ENCODE measurements around the gene CAMK1G.
A peak's percentile ranks its signal among the peaks of the same experiment; 100 is the strongest.

CAMK1G gene

DNA sequence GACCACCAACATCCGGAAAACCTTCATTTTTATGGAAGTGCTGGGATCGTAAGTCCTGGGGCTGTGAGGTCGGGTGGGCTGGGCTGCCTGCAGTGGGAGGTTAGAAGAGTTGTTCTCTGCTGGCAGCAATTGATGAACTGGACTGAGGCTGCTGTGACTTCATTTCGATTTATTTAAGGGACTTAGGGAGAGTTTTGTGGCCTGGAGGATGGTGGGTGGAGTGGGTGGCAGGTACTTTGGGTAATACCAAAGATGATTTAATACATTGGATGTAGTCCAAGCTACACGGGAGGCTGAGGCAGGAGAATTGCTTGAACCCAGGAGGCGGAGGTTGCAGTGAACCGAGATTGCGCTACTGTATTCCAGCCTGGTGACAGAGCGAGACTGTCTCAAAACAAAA, 11.5 kb downstream of the CAMK1G start:
- DNase-seq: no peak
- intact Hi-C loops (cut with DNase I): no loop called here

DNA sequence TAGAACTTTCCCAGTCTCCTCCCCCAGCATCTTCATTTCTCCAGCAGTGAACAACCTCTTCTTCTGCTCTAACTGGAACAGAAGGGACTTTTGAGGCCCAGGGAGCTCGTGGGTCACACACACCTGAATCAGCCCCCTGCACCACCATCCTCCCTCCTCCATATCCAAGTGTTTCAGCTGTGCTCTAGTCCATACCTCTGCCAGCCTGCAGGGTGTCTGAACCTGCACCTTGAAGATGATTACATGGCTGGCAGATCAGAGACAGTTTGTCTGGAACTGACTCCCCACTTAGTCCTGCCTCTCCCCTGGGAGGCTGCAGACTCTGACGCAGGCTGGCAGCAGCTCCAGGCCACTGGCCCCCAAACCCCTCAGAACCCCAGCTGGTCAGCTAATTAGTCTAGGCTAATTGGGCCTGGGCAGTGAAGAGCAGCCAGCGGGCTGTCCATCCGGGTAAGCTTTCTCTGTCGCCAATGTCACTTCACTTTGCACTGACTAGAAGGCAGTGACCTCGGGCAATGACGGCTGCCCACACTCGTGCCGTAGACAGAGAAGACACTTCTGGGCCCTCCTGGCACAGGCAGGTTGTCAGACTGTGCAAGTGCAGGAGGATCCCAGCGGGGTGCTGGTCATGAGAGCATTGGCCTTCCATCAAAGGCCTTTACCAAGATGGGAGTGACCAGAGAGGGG, 12.2 kb downstream of the CAMK1G start:
- DNase-seq: no peak
- intact Hi-C loops (cut with DNase I): no loop called here

DNA sequence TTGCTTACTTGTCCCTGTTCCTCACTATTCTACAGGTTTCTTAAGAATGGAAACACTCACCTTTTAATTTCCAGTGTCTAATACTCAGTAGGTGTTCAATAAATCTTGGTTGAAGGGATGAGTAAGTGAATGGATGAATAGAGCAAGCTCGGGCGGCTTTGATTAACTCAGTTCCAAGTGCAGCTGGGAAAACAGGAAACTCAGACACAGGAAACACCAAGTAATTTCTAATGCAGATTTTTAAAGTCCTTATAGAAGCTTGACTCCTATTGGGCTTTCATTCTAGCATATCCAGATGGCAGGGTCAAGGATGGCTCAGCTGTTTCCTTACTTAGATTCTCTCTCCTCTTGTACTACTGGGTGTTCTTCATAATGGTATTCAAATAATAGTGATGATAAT, 14.0 kb downstream of the CAMK1G start:
- DNase-seq: no peak
- intact Hi-C loops (cut with DNase I): no loop called here

DNA sequence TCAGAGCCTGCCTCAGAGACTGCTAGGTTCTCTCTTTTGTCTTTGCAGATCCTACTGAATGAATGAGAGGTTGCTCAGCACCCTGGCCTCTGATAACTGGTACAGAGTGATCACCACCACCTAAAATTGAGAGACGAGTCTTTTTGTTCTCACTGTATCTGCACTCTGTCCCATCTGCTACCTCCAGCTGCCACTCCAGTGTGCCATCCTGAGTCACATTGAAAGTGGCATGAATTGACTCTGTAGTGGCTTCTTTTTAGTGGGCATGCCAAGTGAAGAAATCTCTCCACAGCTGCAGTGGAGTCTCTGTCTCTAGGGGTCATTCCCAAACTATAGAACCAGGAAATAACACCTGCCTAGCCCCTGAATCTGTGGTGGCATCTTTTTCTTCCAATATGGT, 14.7 kb downstream of the CAMK1G start:
- DNase-seq: no peak
- intact Hi-C loops (cut with DNase I): no loop called here

DNA sequence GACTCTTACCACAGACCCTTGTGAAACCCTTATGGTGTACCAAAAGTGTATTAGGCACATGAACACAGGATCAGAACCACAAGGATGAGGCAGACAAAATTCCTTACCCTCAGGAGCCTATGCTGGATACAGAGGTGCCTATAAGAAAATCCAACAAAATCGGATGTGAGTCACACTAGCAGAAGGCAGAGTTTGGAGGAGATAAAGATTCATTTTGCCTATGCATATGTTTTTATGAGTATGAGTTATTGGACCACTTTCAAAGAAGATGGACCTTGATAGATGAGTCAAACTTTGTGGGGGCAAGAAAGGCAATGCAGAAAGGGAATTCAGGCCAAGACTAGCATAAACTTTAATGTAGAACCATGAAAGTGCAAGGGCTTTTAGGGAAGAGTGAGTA, 17.0 kb downstream of the CAMK1G start:
- no peak for DNase-seq
- intact Hi-C loops (cut with DNase I): no loop called here

DNA sequence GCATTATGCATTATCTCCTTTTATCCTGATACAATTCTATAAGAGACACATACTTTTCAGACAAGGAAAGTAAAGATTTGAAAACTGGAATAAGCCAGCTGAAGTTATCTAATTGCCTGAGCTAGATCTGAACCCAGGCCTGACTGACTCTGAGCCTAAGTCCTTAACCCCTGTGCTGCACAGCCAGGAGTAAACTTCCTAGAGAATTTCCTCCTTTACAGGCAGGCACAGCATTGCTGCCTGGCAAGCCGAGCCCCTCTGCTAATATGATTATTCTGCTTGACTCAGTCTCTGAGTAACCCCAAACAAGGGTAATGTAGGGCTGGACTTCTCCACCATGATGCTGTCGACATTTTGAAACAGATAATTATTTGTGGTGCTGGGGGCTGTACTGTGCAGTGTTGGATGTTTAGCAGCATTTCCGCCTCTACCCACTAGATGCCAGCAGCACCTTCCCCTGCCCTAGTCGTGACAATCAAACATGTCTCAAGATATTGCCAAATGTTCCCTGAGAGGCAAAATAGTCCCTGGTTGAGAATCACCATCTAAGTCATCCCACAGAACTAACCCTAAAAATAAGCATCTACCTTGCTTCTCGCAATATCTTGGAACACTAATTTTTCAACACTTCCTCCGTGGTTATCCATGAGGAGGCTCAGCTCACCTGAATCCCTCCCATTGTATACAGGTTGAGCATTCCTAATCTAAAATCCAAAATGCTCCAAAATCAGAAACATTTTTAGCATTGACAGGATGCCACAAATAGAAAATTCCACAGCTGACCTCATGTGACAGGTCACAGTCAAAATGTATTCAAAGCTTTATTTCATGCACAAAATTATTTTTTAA, 18.5 kb downstream of the CAMK1G start:
- intact Hi-C loops (cut with DNase I): loop anchor here (1.0 to 2.0 kb wide), 3 partner anchors 25 to 146 kb away; no protein-coding TSS in a partner anchor
- peak in 5 of 10 donors; percentile 51 to 92 (median 59) for DNase-seq

DNA sequence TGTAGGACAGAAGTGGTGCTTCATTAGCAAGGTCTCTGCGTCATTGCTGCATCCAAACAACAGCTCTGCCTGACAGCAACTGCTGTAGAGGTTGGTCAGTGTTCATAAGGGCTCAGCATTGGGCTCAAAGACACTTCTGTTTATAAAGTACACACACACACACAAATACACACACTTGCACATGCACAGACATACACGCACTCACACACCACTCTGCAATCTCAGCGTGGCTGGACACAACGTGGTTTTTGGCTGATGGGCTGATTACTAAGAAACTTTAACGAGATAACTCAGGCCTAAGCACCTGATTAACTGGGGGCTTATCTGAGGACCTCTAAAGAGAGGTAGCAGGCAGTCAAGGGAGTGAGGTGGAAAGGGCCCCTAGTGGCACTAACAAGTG, 20.4 kb downstream of the CAMK1G start:
- DNase-seq: no peak
- intact Hi-C loops (cut with DNase I): loop anchor here (2.0 kb wide), 1 partner anchor 23 kb away; no protein-coding TSS in a partner anchor

DNA sequence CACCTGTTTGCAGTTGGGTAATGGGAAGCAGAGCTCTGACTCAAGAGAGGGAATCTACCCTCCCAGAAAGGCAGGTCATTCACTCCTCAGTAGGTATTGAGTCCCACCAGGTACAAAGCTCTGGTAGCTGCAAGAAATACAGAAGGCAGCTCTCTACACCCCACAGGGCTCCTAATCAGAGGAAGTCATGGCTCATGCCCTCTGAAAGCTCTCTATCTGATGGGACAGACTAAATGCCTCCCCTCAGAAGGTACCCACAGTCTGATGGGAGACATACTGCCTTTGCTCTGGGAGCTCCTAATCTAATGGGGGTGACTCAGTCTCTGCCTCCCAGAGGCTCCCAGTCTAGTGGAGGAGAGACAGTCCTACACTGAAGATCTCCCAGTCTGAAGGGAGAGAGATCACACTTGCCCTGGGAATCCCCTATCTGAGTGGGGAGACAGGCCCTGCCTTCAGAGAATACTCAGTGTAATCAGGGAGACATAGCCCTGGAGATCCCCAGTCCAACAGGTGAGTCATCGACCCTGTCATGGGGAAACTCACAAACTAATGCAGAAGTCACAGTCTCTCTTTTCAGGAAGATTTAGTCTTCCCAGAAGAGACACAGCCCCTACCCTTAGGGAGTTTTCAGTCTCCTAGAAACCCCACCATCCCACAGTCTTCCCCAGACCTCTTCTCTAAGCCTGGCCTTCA, 23.7 kb downstream of the CAMK1G start:
- intact Hi-C loops (cut with DNase I): no loop called here
- no peak for DNase-seq

DNA sequence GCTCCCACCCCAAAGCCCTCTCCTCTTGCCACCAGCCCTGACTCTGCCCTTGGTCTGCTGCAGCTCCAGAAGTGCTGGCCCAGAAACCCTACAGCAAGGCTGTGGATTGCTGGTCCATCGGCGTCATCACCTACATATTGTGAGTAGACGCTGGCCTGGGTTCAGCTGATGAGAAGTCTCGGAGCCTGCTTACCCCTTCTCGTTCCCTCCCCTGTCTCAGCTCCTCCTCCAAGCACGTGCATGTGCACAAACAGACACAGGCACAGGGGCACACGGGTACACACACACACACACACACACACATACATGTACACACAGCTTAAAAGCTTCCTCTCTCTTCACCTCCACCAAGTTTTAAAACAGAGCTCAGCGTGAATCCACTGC, 24.3 kb downstream of the CAMK1G start:
- intact Hi-C loops (cut with DNase I): no loop called here
- peak in 1 of 10 donors; percentile 61 for DNase-seq

DNA sequence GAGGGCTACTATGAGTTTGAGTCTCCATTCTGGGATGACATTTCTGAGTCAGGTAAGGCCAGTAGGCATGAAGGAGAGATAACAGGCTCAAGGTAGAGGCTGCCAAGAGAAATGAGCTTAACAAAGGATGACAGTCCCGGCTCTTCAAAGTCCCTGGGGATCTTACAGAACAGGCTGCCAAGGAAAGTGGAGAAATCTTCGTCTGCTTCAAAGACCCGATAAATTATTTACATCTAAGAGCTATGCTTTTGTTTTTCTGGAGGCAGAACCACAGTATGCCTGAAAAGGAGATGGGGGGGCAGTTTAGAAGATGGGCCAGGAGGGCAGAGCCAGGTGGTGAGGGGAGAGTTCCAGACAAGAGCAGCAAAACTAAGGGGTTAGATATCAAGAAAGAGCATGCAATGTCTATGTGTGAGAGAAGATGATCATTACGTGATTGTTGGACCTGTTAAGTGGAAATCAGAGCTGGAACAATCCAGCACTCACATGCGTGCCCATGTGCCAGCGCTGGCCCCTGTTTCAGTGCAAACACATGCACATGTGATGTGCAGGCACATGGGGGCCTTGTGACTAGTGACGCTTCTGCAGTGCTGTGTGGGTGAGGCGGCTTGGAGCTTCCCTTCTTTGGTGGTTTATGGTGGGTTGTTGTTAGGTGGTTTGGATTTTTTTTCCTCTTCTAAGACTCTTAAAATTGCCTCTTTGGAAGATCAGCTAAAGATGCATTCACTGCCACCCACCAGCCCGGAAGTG, 25.7 kb downstream of the CAMK1G start:
- intact Hi-C loops (cut with DNase I): no loop called here

DNA sequence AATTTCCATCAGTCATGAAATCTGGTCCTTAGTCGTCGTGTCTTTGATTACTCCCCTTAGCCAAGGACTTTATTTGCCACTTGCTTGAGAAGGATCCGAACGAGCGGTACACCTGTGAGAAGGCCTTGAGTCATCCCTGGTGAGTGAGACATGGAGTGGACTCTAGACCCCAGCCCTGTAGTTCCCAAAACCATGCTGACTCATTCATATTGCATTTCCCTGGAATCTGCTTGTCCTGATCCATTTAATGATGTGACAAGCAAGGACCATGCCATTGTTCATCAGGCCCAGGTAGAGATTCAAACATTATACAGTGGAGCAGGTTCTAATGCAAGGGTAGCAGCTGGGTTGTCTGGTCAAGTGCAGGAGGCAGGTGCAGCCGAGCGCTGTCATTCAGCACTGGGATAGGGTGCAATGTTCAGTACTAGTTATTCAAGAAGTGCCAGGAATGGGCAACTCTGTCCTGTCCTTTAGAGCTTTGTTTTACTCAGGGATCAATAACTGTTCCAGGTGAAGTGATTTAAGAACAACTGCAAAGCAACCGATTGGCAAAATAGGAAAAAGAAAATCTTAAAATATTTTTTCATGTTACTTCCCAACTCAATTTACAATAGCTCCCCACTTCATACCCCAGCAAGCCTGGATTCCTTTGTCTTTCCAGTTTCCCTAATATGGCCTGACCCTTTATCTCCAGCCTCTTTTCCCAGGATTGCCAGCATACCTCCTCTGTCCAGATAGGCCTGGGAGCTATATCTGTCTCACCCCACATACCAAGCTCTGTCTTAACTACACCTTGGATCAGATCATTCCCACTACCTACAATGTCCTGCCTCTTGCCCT, 26.5 kb downstream of the CAMK1G start:
- intact Hi-C loops (cut with DNase I): no loop called here
- DNase-seq: peak in 1 of 10 donors; percentile 47

More for the DNA sequence above, 25.7 kb downstream of the CAMK1G start:
- peak in 9 of 10 donors; percentile 43 to 96 (median 84) for DNase-seq

DNA sequence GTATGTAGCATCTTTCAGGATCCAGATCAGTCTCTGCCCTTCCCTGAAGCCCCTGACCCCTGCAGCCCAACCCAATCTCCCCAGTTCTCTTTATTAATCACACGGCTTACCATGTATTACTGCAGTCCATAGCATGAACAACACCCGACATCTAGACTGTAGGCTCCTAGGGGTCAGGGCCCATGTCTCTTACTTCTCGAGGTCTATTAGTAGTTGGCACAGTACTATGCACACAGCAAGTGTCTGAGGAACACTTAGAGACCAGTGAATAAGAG, 27.1 kb downstream of the CAMK1G start:
- intact Hi-C loops (cut with DNase I): no loop called here
- no peak for DNase-seq

DNA sequence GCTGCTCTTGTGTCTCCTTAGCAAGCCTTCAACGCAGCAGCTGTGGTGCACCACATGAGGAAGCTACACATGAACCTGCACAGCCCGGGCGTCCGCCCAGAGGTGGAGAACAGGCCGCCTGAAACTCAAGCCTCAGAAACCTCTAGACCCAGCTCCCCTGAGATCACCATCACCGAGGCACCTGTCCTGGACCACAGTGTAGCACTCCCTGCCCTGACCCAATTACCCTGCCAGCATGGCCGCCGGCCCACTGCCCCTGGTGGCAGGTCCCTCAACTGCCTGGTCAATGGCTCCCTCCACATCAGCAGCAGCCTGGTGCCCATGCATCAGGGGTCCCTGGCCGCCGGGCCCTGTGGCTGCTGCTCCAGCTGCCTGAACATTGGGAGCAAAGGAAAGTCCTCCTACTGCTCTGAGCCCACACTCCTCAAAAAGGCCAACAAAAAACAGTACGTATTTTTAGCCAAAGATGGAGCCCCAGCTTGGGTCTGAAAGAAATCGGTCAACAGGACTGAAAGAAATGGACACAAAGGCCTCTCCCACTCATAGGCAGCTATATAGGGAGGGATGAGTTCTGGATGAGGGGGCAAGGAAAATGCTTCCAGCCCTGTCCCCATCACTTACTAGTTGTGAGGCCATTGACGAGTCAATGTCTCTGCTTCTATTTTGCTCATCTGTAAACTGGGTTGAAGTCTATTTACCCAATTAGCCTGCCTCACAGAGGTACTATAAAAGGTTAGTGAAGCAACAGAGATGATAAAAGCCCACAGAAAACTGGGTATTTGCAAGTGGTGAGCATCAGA, 28.5 kb downstream of the CAMK1G start:
- intact Hi-C loops (cut with DNase I): no loop called here
- DNase-seq: peak in 1 of 10 donors; percentile 75

DNA sequence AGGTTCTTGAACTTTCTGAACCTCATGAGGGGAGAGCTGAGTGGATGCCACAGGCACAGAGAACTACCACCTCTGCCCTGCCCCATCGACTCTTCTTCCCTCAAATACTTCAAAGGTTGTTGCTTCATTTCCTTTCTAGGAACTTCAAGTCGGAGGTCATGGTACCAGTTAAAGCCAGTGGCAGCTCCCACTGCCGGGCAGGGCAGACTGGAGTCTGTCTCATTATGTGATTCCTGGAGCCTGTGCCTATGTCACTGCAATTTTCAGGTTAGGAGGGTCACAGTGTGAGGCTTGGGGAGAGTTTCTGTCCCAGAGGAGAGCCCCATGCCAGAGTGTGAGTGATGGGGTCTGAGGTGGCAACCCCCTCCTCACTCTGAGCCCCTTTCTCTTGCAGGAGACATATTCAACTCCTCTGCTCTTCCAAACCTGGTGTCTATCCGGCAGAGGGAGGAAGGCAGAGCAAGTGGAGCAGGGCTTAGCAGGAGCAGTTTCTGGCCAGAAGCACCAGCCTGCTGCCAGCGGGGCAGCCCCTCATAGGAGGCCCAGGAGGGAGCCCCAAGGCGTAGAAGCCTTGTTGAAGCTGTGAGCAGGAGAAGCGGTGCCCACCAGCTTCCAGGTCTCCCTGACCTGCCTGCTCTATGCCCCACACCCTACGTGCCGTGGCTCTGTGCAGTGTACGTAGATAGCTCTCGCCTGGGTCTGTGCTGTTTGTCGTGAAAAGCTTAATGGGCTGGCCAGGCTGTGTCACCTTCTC, 29.3 kb downstream of the CAMK1G start:
- peak in 1 of 10 donors; percentile 38 for DNase-seq
- intact Hi-C loops (cut with DNase I): no loop called here

DNA sequence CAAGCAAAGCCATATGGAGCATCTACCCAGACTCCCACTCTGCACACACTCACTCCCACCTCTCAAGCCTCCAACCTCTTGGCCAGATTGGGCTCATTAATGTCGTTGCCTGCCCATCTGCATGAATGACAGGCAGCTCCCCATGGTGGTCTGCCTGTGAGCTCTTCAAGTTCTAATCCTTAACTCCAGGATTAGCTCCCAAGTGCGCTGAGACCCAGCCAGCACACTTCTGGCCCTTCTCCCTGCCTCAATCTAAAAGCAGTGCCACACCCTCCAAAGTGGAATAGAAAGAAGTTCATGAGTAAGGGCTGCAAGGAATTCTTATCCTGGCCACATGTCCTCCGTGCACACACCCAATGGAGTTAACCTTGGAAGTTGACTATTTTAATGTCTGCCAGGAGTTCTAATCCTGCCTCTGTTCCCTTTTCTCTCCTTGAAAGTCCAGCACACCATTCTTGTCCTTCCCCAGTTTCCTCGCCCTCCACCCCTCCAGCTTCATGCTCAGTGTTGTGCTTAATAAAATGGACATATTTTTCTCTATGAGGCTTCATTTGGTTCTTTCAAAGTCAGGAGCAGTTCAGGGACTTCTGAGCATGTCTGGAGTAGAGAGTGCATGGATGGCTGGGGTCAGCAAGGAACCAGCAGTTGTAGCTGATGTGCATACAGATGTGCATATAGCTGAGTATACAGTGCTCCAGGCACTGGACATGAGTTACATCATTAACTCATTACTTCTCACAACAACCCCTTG, 30.1 kb downstream of the CAMK1G start:
- intact Hi-C loops (cut with DNase I): no loop called here
- DNase-seq: peak in 1 of 10 donors; percentile 57

DNA sequence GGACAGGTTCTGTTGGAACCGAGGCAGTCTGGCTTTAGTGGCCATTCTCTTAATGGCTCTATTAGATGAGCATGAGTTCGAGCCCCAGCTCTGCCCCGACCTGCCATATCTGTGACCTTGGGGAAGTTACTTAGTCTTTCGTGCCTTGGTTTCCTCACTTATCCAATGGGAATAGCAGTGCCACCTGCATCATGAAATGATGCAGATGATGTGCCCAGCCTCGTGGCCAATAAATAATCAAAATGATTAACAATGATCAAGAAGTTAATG, 30.6 kb downstream of the CAMK1G start:
- DNase-seq: no peak
- intact Hi-C loops (cut with DNase I): no loop called here

DNA sequence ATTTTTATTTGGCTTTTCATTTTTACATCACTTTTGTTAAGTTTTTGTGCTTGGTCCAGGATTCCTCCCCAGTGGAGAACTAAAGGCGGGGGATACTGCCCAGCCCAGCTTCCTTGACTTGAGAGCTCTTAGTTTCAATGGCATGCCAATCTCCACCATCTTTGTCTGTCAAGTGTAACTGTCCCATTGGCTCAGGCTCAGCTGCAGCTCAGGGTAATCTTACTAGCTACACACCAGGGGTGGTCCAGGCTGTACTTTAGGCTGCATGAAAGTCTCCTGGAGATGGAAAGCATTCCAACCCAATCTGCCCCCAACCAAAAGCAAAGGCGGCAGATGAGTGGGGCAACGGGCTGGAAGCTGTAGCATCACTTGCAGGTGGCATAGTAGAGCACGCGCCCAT, 31.4 kb downstream of the CAMK1G start:
- peak in 1 of 10 donors; percentile 59 for DNase-seq
- intact Hi-C loops (cut with DNase I): no loop called here

All from posterior cingulate gyrus (tissue), 11 donors.